ENCODE measurements around the gene CENPVL1.

GRCh38 chrX:51665981-51666380 lies 44.3 kb upstream of the CENPVL1 start:
- TF ChIP-seq CTCF (conservative IDR thresholded peaks at IDR 0.05) (no peak), ZFX (IDR thresholded peaks at IDR 0.05) (no peak)
